GM12892 (cell line): ENCODE results near the gene TMEM201.

Experiments used
- DNase-seq: peaks from one replicate; pipeline ENCODE4 v3.0.0; 2011; ENCODE audit not compliant: insufficient read length
- FAIRE-seq: peaks from 2 replicates; lab custom pipeline; 2011; peaks lifted over from hg19 to GRCh38; lab: Jason Lieb, UNC
- POLR2A ChIP-seq: IDR thresholded peaks from 2 replicates; pipeline ENCODE4 v1.6.1; 2011; ENCODE audit warnings: low read depth, low read length, control low read depth
- POLR2AphosphoS5 ChIP-seq: IDR thresholded peaks from 2 replicates; pipeline ENCODE4 v1.6.1; 2011; ENCODE audit warnings: low read depth, low read length, control low read depth
- TAF1 ChIP-seq: IDR thresholded peaks from 2 replicates; pipeline ENCODE4 v1.6.1; 2011; ENCODE audit warnings: low read depth, mild to moderate bottlenecking, control low read depth, low read length, borderline replicate concordance

TMEM201 gene

GRCh38 chr1:9651565-9652378 lies 63.1 kb downstream of the TMEM201 start, which contains the start of gene PIK3CD:
Gene PIK3CD (plus strand): TSS chr1:9651731. CDS start chr1:9710456, 58,725 bp downstream.
- TF ChIP-seq TAF1 = peak; percentile 27; the same call in 1 of the 2 replicates
- TF ChIP-seq POLR2AphosphoS5 = peak; percentile 53; the same call in 1 of the 2 replicates
- TF ChIP-seq POLR2A = peak; percentile 80; the same call in 1 of the 2 replicates
- FAIRE-seq = peak; percentile 67
- peak; percentile 54 for DNase-seq

GRCh38 chr1:9652379-9653209 lies 63.9 kb downstream of the TMEM201 start:
- DNase-seq (no peak), FAIRE-seq (peak; percentile 92)
- TF ChIP-seq TAF1 (0 out of 2 replicates have a peak, but pooled peaks have one; percentile 3), POLR2A (no peak)

GRCh38 chr1:9653210-9653490 lies 64.4 kb downstream of the TMEM201 start:
- DNase-seq = no peak

GRCh38 chr1:9653491-9654050 lies 64.9 kb downstream of the TMEM201 start:
- no peak for TF ChIP-seq POLR2AphosphoS5
- TF ChIP-seq POLR2A = peak; percentile 20; the same call in 1 of the 2 replicates
- TF ChIP-seq TAF1 = no peak
- no peak for DNase-seq

More at GRCh38 chr1:9653210-9653490, 64.4 kb downstream of the TMEM201 start:
- TF ChIP-seq TAF1 = no peak
- no peak for TF ChIP-seq POLR2A
- no peak for TF ChIP-seq POLR2AphosphoS5
- no peak for FAIRE-seq

GRCh38 chr1:9654051-9654833 lies 65.5 kb downstream of the TMEM201 start:
- TF ChIP-seq POLR2AphosphoS5 (peak; percentile 18; the same call in 1 of the 2 replicates), POLR2A (peak; percentile 33; the same call in 1 of the 2 replicates), TAF1 (no peak)
- peak; percentile 97 for FAIRE-seq
- DNase-seq = no peak

More at GRCh38 chr1:9653491-9654050, 64.9 kb downstream of the TMEM201 start:
- FAIRE-seq = no peak

GRCh38 chr1:9654834-9655723 lies 66.4 kb downstream of the TMEM201 start:
- no peak for DNase-seq
- FAIRE-seq = no peak
- peak; percentile 57; the same call in 1 of the 2 replicates for TF ChIP-seq POLR2AphosphoS5
- peak; percentile 65 for TF ChIP-seq POLR2A
- TF ChIP-seq TAF1 = no peak

- no peak for TF ChIP-seq POLR2A
- TF ChIP-seq TAF1 = no peak
- TF ChIP-seq POLR2AphosphoS5 = no peak
- no peak for DNase-seq
- peak; percentile 83 for FAIRE-seq
These were observed 67.1 kb downstream of the TMEM201 start for GRCh38 chr1:9655836-9656235.

- DNase-seq (no peak), FAIRE-seq (peak; percentile 57)
- TF ChIP-seq POLR2AphosphoS5 (no peak), POLR2A (no peak), TAF1 (no peak)
These were observed 68.9 kb downstream of the TMEM201 start for GRCh38 chr1:9657521-9658032.

GRCh38 chr1:9658199-9658598 lies 69.5 kb downstream of the TMEM201 start:
- no peak for FAIRE-seq
- DNase-seq = no peak
- TF ChIP-seq POLR2A (no peak), TAF1 (no peak), POLR2AphosphoS5 (no peak)
